ENCODE data around the gene GSE1.

The GSE1 gene

GRCh38 chr16:85722128-85722893, 109.2 kb downstream of the GSE1 start:
- DNase-seq (ENCODE audit: low spot score) = no peak

- DNase-seq (ENCODE audit: low spot score) = no peak
These were observed 111.2 kb downstream of the GSE1 start for GRCh38 chr16:85724126-85724879.

- DNase-seq (ENCODE audit: low spot score) = no peak
These were observed 111.8 kb downstream of the GSE1 start for GRCh38 chr16:85724936-85725335.
